Esophagus squamous epithelium (tissue), 4 donors: ENCODE measurements around the gene ZNF441.

Experiments used
- POLR2A ChIP-seq, 4 donors: fragments of 450-650 bp; IDR thresholded peaks; one replicate each; pipeline ENCODE4 v1.6.1; 2017; ENCODE audit warnings: antibody characterized with exemption in 4 of 4, mild to moderate bottlenecking in 4 of 4, moderate library complexity in 3 of 4
- TF ChIP-seq, protein P1 (sequence below), 6 experiments: fragments of 450-650 bp in 4 of 6; fragments of 200-600 bp in 2 of 6; sonication (generic) in 2 of 6; IDR thresholded peaks; one replicate each; pipeline ENCODE4 v1.5.1; 2016 to 2019; ENCODE audit warnings: antibody characterized with exemption in 6 of 6, mild to moderate bottlenecking in 4 of 6, moderate library complexity in 4 of 6

DNA sequence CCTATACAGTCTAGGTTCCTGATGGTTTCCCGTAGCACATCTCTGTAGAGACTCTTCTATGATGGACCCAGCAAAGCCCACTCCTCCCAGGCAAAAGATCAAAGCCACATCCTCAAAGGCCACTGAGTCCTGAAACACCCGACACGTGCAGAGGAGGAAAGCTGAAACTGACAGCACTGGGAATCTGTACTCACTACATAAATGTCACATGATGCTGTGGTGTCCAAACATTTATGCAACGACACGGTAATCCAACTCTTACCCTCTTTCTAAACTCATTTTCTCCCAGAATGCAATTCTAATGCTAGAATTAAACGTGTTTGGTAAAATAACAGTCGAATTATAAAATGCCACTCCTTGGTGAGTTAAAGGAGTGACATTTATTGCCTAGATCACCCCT, 7.0 kb upstream of the ZNF441 start:
- TF ChIP-seq, protein P1, sequence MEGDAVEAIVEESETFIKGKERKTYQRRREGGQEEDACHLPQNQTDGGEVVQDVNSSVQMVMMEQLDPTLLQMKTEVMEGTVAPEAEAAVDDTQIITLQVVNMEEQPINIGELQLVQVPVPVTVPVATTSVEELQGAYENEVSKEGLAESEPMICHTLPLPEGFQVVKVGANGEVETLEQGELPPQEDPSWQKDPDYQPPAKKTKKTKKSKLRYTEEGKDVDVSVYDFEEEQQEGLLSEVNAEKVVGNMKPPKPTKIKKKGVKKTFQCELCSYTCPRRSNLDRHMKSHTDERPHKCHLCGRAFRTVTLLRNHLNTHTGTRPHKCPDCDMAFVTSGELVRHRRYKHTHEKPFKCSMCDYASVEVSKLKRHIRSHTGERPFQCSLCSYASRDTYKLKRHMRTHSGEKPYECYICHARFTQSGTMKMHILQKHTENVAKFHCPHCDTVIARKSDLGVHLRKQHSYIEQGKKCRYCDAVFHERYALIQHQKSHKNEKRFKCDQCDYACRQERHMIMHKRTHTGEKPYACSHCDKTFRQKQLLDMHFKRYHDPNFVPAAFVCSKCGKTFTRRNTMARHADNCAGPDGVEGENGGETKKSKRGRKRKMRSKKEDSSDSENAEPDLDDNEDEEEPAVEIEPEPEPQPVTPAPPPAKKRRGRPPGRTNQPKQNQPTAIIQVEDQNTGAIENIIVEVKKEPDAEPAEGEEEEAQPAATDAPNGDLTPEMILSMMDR (IDR thresholded peaks at IDR 0.05), result no peak
- TF ChIP-seq POLR2A (IDR thresholded peaks at IDR 0.05), result no peak
